HepG2 (cell line): ENCODE data around the gene ESYT1. TPM values are rescaled to one million over a fixed set of nuclear protein-coding genes. Genes with fewer than 3 reads are reported as not detected.

Experiments used
- polyA plus RNA-seq, 8 experiments: library from polyadenylated mRNA; depleted of rRNA in 3 of 8; stranded (reverse) in 7 of 8; unstranded in 1 of 8; fragments of >200 nt; fragmentation: Illumina TruSeq in 4 of 8; extraction: Trizol in 4 of 8; gene quantifications; 2 replicates each; pipeline versions ENCODE4 v1.2.1 to v1.2.3, GENCODE V29; 2011 to 2016; ENCODE audit warnings: low read depth in 4 of 8, missing spikeins in 1 of 8, mixed read lengths in 1 of 8; ENCODE audit not compliant: insufficient read depth in 1 of 8
- total RNA-seq, 5 experiments: library from RNA; depleted of rRNA; stranded (reverse); fragments of >200 nt; fragmentation: Illumina TruSeq; extraction: Trizol; gene quantifications; 2 replicates each; pipeline ENCODE4 v1.2.3, GENCODE V29; 2016; ENCODE audit warnings: low read depth in 1 of 5
- TF ChIP-seq, protein P1 (sequence below): sonication (generic); formaldehyde crosslinking; IDR thresholded peaks from 2 replicates; pipeline ENCODE4 v1.9.0; 2021; ENCODE audit warnings: mild to moderate bottlenecking, missing genetic modification reagents

Gene ESYT1
- total and polyA plus RNA-seq, 2 of the 13 experiments (the other 11 are each of a cell fraction or from before 2014, with no cell fraction given): 66.9 to 71.0 TPM

GRCh38 chr12:56193025-56193578 is 65.0 kb downstream of the ESYT1 start (continued):
- TF ChIP-seq, protein P1, sequence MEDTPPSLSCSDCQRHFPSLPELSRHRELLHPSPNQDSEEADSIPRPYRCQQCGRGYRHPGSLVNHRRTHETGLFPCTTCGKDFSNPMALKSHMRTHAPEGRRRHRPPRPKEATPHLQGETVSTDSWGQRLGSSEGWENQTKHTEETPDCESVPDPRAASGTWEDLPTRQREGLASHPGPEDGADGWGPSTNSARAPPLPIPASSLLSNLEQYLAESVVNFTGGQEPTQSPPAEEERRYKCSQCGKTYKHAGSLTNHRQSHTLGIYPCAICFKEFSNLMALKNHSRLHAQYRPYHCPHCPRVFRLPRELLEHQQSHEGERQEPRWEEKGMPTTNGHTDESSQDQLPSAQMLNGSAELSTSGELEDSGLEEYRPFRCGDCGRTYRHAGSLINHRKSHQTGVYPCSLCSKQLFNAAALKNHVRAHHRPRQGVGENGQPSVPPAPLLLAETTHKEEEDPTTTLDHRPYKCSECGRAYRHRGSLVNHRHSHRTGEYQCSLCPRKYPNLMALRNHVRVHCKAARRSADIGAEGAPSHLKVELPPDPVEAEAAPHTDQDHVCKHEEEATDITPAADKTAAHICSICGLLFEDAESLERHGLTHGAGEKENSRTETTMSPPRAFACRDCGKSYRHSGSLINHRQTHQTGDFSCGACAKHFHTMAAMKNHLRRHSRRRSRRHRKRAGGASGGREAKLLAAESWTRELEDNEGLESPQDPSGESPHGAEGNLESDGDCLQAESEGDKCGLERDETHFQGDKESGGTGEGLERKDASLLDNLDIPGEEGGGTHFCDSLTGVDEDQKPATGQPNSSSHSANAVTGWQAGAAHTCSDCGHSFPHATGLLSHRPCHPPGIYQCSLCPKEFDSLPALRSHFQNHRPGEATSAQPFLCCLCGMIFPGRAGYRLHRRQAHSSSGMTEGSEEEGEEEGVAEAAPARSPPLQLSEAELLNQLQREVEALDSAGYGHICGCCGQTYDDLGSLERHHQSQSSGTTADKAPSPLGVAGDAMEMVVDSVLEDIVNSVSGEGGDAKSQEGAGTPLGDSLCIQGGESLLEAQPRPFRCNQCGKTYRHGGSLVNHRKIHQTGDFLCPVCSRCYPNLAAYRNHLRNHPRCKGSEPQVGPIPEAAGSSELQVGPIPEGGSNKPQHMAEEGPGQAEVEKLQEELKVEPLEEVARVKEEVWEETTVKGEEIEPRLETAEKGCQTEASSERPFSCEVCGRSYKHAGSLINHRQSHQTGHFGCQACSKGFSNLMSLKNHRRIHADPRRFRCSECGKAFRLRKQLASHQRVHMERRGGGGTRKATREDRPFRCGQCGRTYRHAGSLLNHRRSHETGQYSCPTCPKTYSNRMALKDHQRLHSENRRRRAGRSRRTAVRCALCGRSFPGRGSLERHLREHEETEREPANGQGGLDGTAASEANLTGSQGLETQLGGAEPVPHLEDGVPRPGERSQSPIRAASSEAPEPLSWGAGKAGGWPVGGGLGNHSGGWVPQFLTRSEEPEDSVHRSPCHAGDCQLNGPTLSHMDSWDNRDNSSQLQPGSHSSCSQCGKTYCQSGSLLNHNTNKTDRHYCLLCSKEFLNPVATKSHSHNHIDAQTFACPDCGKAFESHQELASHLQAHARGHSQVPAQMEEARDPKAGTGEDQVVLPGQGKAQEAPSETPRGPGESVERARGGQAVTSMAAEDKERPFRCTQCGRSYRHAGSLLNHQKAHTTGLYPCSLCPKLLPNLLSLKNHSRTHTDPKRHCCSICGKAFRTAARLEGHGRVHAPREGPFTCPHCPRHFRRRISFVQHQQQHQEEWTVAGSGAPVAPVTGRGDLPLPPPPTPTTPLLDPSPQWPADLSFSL (CRISPR knock-in tag): no peak
- TF ChIP-seq, all 625 proteins: peak for 16

Other genes with a start within 250 kb of the ESYT1 start
- 51.8 and 57.9 TPM in 2 replicates for gene PYM1, start 200.4 kb upstream of the ESYT1 start, total RNA-seq (2016; rRNA removed; fragmentation: Illumina TruSeq; extraction: Trizol)
- 40.7 and 44.0 TPM in 2 replicates for gene PYM1, start 200.4 kb upstream of the ESYT1 start, polyA plus RNA-seq (2011; rRNA removed)
- gene DGKA, start 197.1 kb upstream of the ESYT1 start, total RNA-seq (2016; rRNA removed; fragmentation: Illumina TruSeq; extraction: Trizol): 2.4 and 2.7 TPM in 2 replicates
- 5.4 and 7.6 TPM in 2 replicates for gene DGKA, start 197.1 kb upstream of the ESYT1 start, polyA plus RNA-seq (2011; rRNA removed)
- gene PMEL, start 162.2 kb upstream of the ESYT1 start, total RNA-seq (2016; rRNA removed; fragmentation: Illumina TruSeq; extraction: Trizol): 0.35 and 0.49 TPM in 2 replicates
- gene PMEL, start 162.2 kb upstream of the ESYT1 start, polyA plus RNA-seq (2011; rRNA removed): 3.3 and 3.4 TPM in 2 replicates
- 47.5 and 52.0 TPM in 2 replicates for gene CDK2, start 161.4 kb upstream of the ESYT1 start, total RNA-seq (2016; rRNA removed; fragmentation: Illumina TruSeq; extraction: Trizol)
- gene CDK2, start 161.4 kb upstream of the ESYT1 start, polyA plus RNA-seq (2011; rRNA removed): 42.0 and 52.6 TPM in 2 replicates
- 26.0 and 33.1 TPM in 2 replicates for gene RAB5B, start 154.2 kb upstream of the ESYT1 start, total RNA-seq (2016; rRNA removed; fragmentation: Illumina TruSeq; extraction: Trizol)
- 68.3 and 70.4 TPM in 2 replicates for gene RAB5B, start 154.2 kb upstream of the ESYT1 start, polyA plus RNA-seq (2011; rRNA removed)
- gene SUOX, start 131.0 kb upstream of the ESYT1 start, total RNA-seq (2016; rRNA removed; fragmentation: Illumina TruSeq; extraction: Trizol): 23.9 and 24.6 TPM in 2 replicates
- gene SUOX, start 131.0 kb upstream of the ESYT1 start, polyA plus RNA-seq (2011; rRNA removed): 25.9 and 28.9 TPM in 2 replicates
- gene IKZF4, start 107.2 kb upstream of the ESYT1 start, total RNA-seq (2016; rRNA removed; fragmentation: Illumina TruSeq; extraction: Trizol): 0.58 and 0.76 TPM in 2 replicates
- gene IKZF4, start 107.2 kb upstream of the ESYT1 start, polyA plus RNA-seq (2011; rRNA removed): 2.2 TPM in 2 replicates
- gene RPS26, start 86.3 kb upstream of the ESYT1 start, total RNA-seq (2016; rRNA removed; fragmentation: Illumina TruSeq; extraction: Trizol): 421 and 486 TPM in 2 replicates
- 137 and 150 TPM in 2 replicates for gene RPS26, start 86.3 kb upstream of the ESYT1 start, polyA plus RNA-seq (2011; rRNA removed)
- gene ERBB3, start 48.1 kb upstream of the ESYT1 start, total RNA-seq (2016; rRNA removed; fragmentation: Illumina TruSeq; extraction: Trizol): 55.2 and 93.6 TPM in 2 replicates
- gene ERBB3, start 48.1 kb upstream of the ESYT1 start, polyA plus RNA-seq (2011; rRNA removed): 358 and 371 TPM in 2 replicates
- 240 and 281 TPM in 2 replicates for gene PA2G4, start 23.7 kb upstream of the ESYT1 start, total RNA-seq (2016; rRNA removed; fragmentation: Illumina TruSeq; extraction: Trizol)
- 115 and 147 TPM in 2 replicates for gene PA2G4, start 23.7 kb upstream of the ESYT1 start, polyA plus RNA-seq (2011; rRNA removed)
- gene RPL41, start 11.6 kb upstream of the ESYT1 start, total RNA-seq (2016; rRNA removed; fragmentation: Illumina TruSeq; extraction: Trizol): 4,012 and 4,443 TPM in 2 replicates
- 6,595 and 7,670 TPM in 2 replicates for gene RPL41, start 11.6 kb upstream of the ESYT1 start, polyA plus RNA-seq (2011; rRNA removed)
- gene ZC3H10, start 10.0 kb upstream of the ESYT1 start, total RNA-seq (2016; rRNA removed; fragmentation: Illumina TruSeq; extraction: Trizol): 1.9 and 2.3 TPM in 2 replicates
- 0.70 and 0.98 TPM in 2 replicates for gene ZC3H10, start 10.0 kb upstream of the ESYT1 start, polyA plus RNA-seq (2011; rRNA removed)
- gene MYL6B, start 24.3 kb downstream of the ESYT1 start, total RNA-seq (2016; rRNA removed; fragmentation: Illumina TruSeq; extraction: Trizol): 75.7 and 76.5 TPM in 2 replicates
- 81.4 and 88.7 TPM in 2 replicates for gene MYL6B, start 24.3 kb downstream of the ESYT1 start, polyA plus RNA-seq (2011; rRNA removed)
- 1,192 and 1,778 TPM in 2 replicates for gene MYL6, start 30.1 kb downstream of the ESYT1 start, total RNA-seq (2016; rRNA removed; fragmentation: Illumina TruSeq; extraction: Trizol)
- gene MYL6, start 30.1 kb downstream of the ESYT1 start, polyA plus RNA-seq (2011; rRNA removed): 983 and 1,127 TPM in 2 replicates
- 13.1 and 21.3 TPM in 2 replicates for gene SMARCC2, start 61.2 kb downstream of the ESYT1 start, total RNA-seq (2016; rRNA removed; fragmentation: Illumina TruSeq; extraction: Trizol)
- gene SMARCC2, start 61.2 kb downstream of the ESYT1 start, polyA plus RNA-seq (2011; rRNA removed): 21.0 and 24.1 TPM in 2 replicates
- gene RNF41, start 93.7 kb downstream of the ESYT1 start, total RNA-seq (2016; rRNA removed; fragmentation: Illumina TruSeq; extraction: Trizol): 27.1 and 32.9 TPM in 2 replicates
- gene RNF41, start 93.7 kb downstream of the ESYT1 start, polyA plus RNA-seq (2011; rRNA removed): 39.4 and 46.7 TPM in 2 replicates
- 31.2 and 33.2 TPM in 2 replicates for gene NABP2, start 96.1 kb downstream of the ESYT1 start, total RNA-seq (2016; rRNA removed; fragmentation: Illumina TruSeq; extraction: Trizol)
- gene NABP2, start 96.1 kb downstream of the ESYT1 start, polyA plus RNA-seq (2011; rRNA removed): 27.9 and 35.5 TPM in 2 replicates
- gene SLC39A5, start 101.8 kb downstream of the ESYT1 start, total RNA-seq (2016; rRNA removed; fragmentation: Illumina TruSeq; extraction: Trizol): 39.7 and 101 TPM in 2 replicates
- gene SLC39A5, start 101.8 kb downstream of the ESYT1 start, polyA plus RNA-seq (2011; rRNA removed): 59.7 and 80.6 TPM in 2 replicates
- 7.8 and 22.0 TPM in 2 replicates for gene ANKRD52, start 130.1 kb downstream of the ESYT1 start, total RNA-seq (2016; rRNA removed; fragmentation: Illumina TruSeq; extraction: Trizol)
- 9.2 and 11.2 TPM in 2 replicates for gene ANKRD52, start 130.1 kb downstream of the ESYT1 start, polyA plus RNA-seq (2011; rRNA removed)
- gene COQ10A, start 138.7 kb downstream of the ESYT1 start, total RNA-seq (2016; rRNA removed; fragmentation: Illumina TruSeq; extraction: Trizol): 18.6 and 21.0 TPM in 2 replicates
- gene COQ10A, start 138.7 kb downstream of the ESYT1 start, polyA plus RNA-seq (2011; rRNA removed): 35.3 and 37.3 TPM in 2 replicates
- 175 and 243 TPM in 2 replicates for gene CS, start 172.1 kb downstream of the ESYT1 start, total RNA-seq (2016; rRNA removed; fragmentation: Illumina TruSeq; extraction: Trizol)
- 173 and 177 TPM in 2 replicates for gene CS, start 172.1 kb downstream of the ESYT1 start, polyA plus RNA-seq (2011; rRNA removed)
- gene CNPY2, start 187.7 kb downstream of the ESYT1 start, total RNA-seq (2016; rRNA removed; fragmentation: Illumina TruSeq; extraction: Trizol): 246 and 356 TPM in 2 replicates
- gene CNPY2, start 187.7 kb downstream of the ESYT1 start, polyA plus RNA-seq (2011; rRNA removed): 250 and 285 TPM in 2 replicates
- 14.8 and 27.2 TPM in 2 replicates for gene PAN2, start 205.7 kb downstream of the ESYT1 start, total RNA-seq (2016; rRNA removed; fragmentation: Illumina TruSeq; extraction: Trizol)
- gene PAN2, start 205.7 kb downstream of the ESYT1 start, polyA plus RNA-seq (2011; rRNA removed): 61.1 and 68.5 TPM in 2 replicates
- gene IL23A, start 210.6 kb downstream of the ESYT1 start, total RNA-seq (2016; rRNA removed; fragmentation: Illumina TruSeq; extraction: Trizol): 0.35 and 0.51 TPM in 2 replicates
- 0.33 and 0.72 TPM in 2 replicates for gene IL23A, start 210.6 kb downstream of the ESYT1 start, polyA plus RNA-seq (2011; rRNA removed)
- gene STAT2, start 231.8 kb downstream of the ESYT1 start, total RNA-seq (2016; rRNA removed; fragmentation: Illumina TruSeq; extraction: Trizol): 41.6 and 43.5 TPM in 2 replicates
- gene STAT2, start 231.8 kb downstream of the ESYT1 start, polyA plus RNA-seq (2011; rRNA removed): 84.6 and 107 TPM in 2 replicates
- 1.7 and 3.3 TPM in 2 replicates for gene APOF, start 234.6 kb downstream of the ESYT1 start, total RNA-seq (2016; rRNA removed; fragmentation: Illumina TruSeq; extraction: Trizol)
- gene APOF, start 234.6 kb downstream of the ESYT1 start, polyA plus RNA-seq (2011; rRNA removed): 23.9 and 27.5 TPM in 2 replicates